Endothelial cell of umbilical vein (primary cell): ENCODE results near the gene SPRED2. TPM values are rescaled to one million over a fixed set of nuclear protein-coding genes. Genes with fewer than 3 reads are reported as not detected.

ENCODE experiments used
- BruUV-seq: library from RNA; stranded (reverse); fragments of 400-500 nt; replicated peaks from 2 replicates; lab custom pipeline; 2021; lab: Mats Ljungman, UMichigan
- CTCF ChIA-PET: fragments of 300-600, 350-600 bp; sonication (Branson Sonifier 250); formaldehyde crosslinking; loops from one replicate; lab custom pipeline; 2021; ENCODE audit warnings: antibody characterized with exemption, inconsistent platforms; lab: Charles Lee
- POLR2A ChIA-PET: fragments of 300-600, 350-600 bp; sonication (Branson Sonifier 250); formaldehyde crosslinking; loops from one replicate; lab custom pipeline; 2021; ENCODE audit warnings: antibody characterized with exemption, inconsistent platforms; lab: Charles Lee
- DNase-seq: peaks from one replicate; pipeline ENCODE4 v3.0.0-alpha.2; 2011; ENCODE audit warnings: low read depth, low spot score
- FAIRE-seq: peaks from 2 replicates; lab custom pipeline; 2011; peaks lifted over from hg19 to GRCh38; lab: Jason Lieb, UNC
- H2AFZ ChIP-seq: 2 replicates; pipeline ENCODE4 v1.6.0; 2012; ENCODE audit warnings: low read depth, low read length, control low read depth, inconsistent platforms
- H3K27ac ChIP-seq: 2 replicates; pipeline ENCODE4 v1.5.1; 2011; ENCODE audit warnings: low read depth, mild to moderate bottlenecking, control low read depth, low read length, moderate library complexity; ENCODE audit not compliant: insufficient read depth
- H3K27me3 ChIP-seq, 2 experiments: 2 replicates each; pipeline versions ENCODE4 v1.6.0 to v1.6.1; 2011; ENCODE audit warnings: low read length in 2 of 2, mixed read lengths in 1 of 2; ENCODE audit not compliant: control insufficient read depth in 2 of 2, insufficient read depth in 2 of 2
- H3K36me3 ChIP-seq, 2 experiments: 2 replicates in 1 of 2; 3 replicates in 1 of 2; pipeline ENCODE4 v1.5.1; 2011; ENCODE audit warnings: low read length in 2 of 2, mild to moderate bottlenecking in 1 of 2, moderate library complexity in 1 of 2; ENCODE audit not compliant: control insufficient read depth in 2 of 2, insufficient read depth in 2 of 2; ENCODE audit errors: extremely low read depth in 1 of 2
- H3K4me1 ChIP-seq: 3 replicates; pipeline ENCODE4 v1.5.1; 2011; ENCODE audit warnings: mild to moderate bottlenecking, low read length; ENCODE audit not compliant: control insufficient read depth, insufficient read depth; ENCODE audit errors: extremely low read depth
- H3K4me2 ChIP-seq: 2 replicates; pipeline ENCODE4 v1.6.1; 2011; ENCODE audit warnings: low read length, control low read depth, mixed read lengths; ENCODE audit not compliant: insufficient read depth
- H3K4me3 ChIP-seq, 3 experiments: fragments of 200-600 bp in 1 of 3; sonication (generic), shearing (Covaris generic) in 1 of 3; replicated peaks in 1 of 3; 2 replicates each; pipeline ENCODE4 v1.5.1; 2011 to 2016; ENCODE audit warnings: control low read depth in 3 of 3, low read length in 3 of 3, mild to moderate bottlenecking in 2 of 3, inconsistent platforms in 1 of 3, low read depth in 1 of 3, moderate library complexity in 1 of 3; ENCODE audit not compliant: insufficient read depth in 1 of 3
- H3K79me2 ChIP-seq: 2 replicates; pipeline ENCODE4 v1.6.0; 2012; ENCODE audit warnings: low read length, inconsistent platforms; ENCODE audit not compliant: control insufficient read depth, insufficient read depth
- H3K9ac ChIP-seq: replicated peaks from 2 replicates; pipeline ENCODE3; 2011; ENCODE audit warnings: low read length, control low read depth; ENCODE audit not compliant: insufficient read depth; ENCODE audit errors: extremely low read depth
- H3K9me1 ChIP-seq: replicated peaks from 3 replicates; pipeline ENCODE4 v1.6.0; 2011; ENCODE audit warnings: mild to moderate bottlenecking, low read length; ENCODE audit not compliant: control insufficient read depth, insufficient read depth; ENCODE audit errors: extremely low read depth
- H3K9me3 ChIP-seq: replicated peaks from 2 replicates; pipeline ENCODE4 v1.5.1; 2012; ENCODE audit warnings: low read length, inconsistent platforms; ENCODE audit not compliant: control insufficient read depth, insufficient read depth
- H4K20me1 ChIP-seq: replicated peaks from 2 replicates; pipeline ENCODE3; 2011; ENCODE audit warnings: mild to moderate bottlenecking, low read length; ENCODE audit not compliant: control insufficient read depth, insufficient read depth; ENCODE audit errors: extremely low read depth
- CTCF ChIP-seq, 2 donors: IDR thresholded peaks; 1 replicate in 1 of 2; 2 replicates in 1 of 2; pipeline ENCODE4 v1.5.1; 2011; ENCODE audit warnings: low read length in 2 of 2, mild to moderate bottlenecking in 2 of 2, moderate library complexity in 2 of 2, control low read depth in 1 of 2, inconsistent platforms in 1 of 2, low read depth in 1 of 2; ENCODE audit not compliant: insufficient read depth in 1 of 2; ENCODE audit errors: extremely low read depth in 1 of 2
- EZH2 ChIP-seq: IDR thresholded peaks from 2 replicates; pipeline ENCODE4 v1.6.1; 2012; ENCODE audit warnings: borderline replicate concordance, low read depth, mild to moderate bottlenecking, moderate library complexity, low read length, inconsistent platforms; ENCODE audit not compliant: severe bottlenecking
- FOS ChIP-seq: IDR thresholded peaks from 2 replicates; pipeline ENCODE4 v1.6.1; 2011; ENCODE audit warnings: mild to moderate bottlenecking, low read length, moderate library complexity, borderline replicate concordance; ENCODE audit not compliant: insufficient read depth
- GATA2 ChIP-seq: IDR thresholded peaks from 2 replicates; pipeline ENCODE4 v1.7.0; 2011; ENCODE audit warnings: low read depth, mild to moderate bottlenecking, moderate library complexity, mixed read lengths, low read length; ENCODE audit not compliant: insufficient read length, insufficient read depth
- JUN ChIP-seq: IDR thresholded peaks from 2 replicates; pipeline ENCODE4 v1.6.1; 2011; ENCODE audit warnings: borderline replicate concordance, low read depth; ENCODE audit not compliant: insufficient read length, insufficient read depth
- MYC ChIP-seq: IDR thresholded peaks from one replicate; pipeline ENCODE4 v1.6.1; 2011; ENCODE audit warnings: mild to moderate bottlenecking, low read depth, low read length
- POLR2A ChIP-seq: IDR thresholded peaks from 2 replicates; pipeline ENCODE4 v1.6.1; 2012; ENCODE audit warnings: low read depth, mild to moderate bottlenecking, control low read depth, low read length
- POLR2AphosphoS5 ChIP-seq: IDR thresholded peaks from 2 replicates; pipeline ENCODE4 v1.6.1; 2012; ENCODE audit warnings: low read depth, mild to moderate bottlenecking, control low read depth, low read length, moderate library complexity; ENCODE audit not compliant: insufficient read depth
- dilution Hi-C: fragments of 300-500 bp; cut with MboI; formaldehyde crosslinking; loops from one replicate; pipeline ENCODE4 v1.15.0; 2019; ENCODE audit warnings: low sequenced_read_pairs; ENCODE audit not compliant: extremely low pct_ligation_motif_present
- intact Hi-C: fragments of 100-400 bp; cut with micrococcal nuclease; formaldehyde crosslinking; loops from one replicate; pipeline ENCODE4 v1.10.0; 2022
- polyA plus RNA-seq, 4 experiments: library from polyadenylated mRNA; depleted of rRNA in 3 of 4; stranded (reverse) in 3 of 4; unstranded in 1 of 4; fragments of >200 nt; gene quantifications; 2 replicates each; pipeline versions ENCODE4 v1.2.1 to v1.2.3, GENCODE V29; 2011 to 2012; ENCODE audit warnings: missing spikeins in 1 of 4
- total RNA-seq: library from RNA; stranded (reverse); gene quantifications from 2 replicates; pipeline ENCODE4 v1.2.3, GENCODE V29; 2021
- TF ChIP-seq, protein P1 (sequence below): IDR thresholded peaks from 2 replicates; pipeline ENCODE4 v1.6.1; 2011; ENCODE audit not compliant: insufficient read depth, insufficient read length

SPRED2 gene
- total and polyA plus RNA-seq, 2 donors (not counting 3 experiments of a cell fraction or from before 2014, with no cell fraction given): 3.6 to 9.6 TPM

DNA sequence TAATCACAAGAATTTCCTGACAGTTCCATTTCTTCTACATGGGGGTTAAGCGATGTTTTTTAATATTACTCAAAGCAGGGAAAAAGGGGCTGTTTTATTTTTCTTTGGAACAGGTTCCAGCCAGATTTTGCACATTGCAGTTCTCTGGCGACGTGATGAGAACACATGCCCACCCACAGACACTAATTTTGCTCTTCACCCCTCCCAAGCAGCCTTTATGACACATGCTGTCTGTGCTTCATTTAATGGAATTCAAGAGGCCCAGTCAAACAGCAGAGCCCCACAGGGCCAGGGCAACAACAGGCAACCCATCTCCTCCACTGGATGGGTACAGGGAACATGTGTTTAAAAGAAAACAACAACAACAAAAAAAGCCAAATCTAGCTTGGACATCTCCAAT, 70.8 kb downstream of the SPRED2 start:
- Histone ChIP-seq H3K27ac (no peak overlapping the region), H2AFZ (no peak overlapping the region), H3K27me3 (peaks cover 0 to 1% of the 10 kb centered on the region in 2 experiments), H3K9ac (no peak overlapping the region), H3K4me2 (no peak overlapping the region), H3K9me1 (no peaks in the 10 kb centered on the region), H3K4me3 (no peak overlapping the region), H3K4me1 (peaks cover 6% of the 10 kb centered on the region), H4K20me1 (peaks cover 2% of the 10 kb centered on the region), H3K9me3 (no peaks in the 10 kb centered on the region), H3K36me3 (no peaks in the 10 kb centered on the region), H3K79me2 (no peaks in the 10 kb centered on the region)
- no TSS peak for BruUV-seq
- TF ChIP-seq EZH2 (no peak), MYC (no peak), POLR2A (no peak), POLR2AphosphoS5 (no peak), CTCF (IDR thresholded peaks at IDR 0.05; ENCODE audit: extremely low read depth in 1 of 2, insufficient read depth in 1 of 2, low read depth in 1 of 2, low read length in 2 of 2) (no peak), FOS (no peak), GATA2 (no peak), JUN (no peak)
- TF ChIP-seq, protein P1, sequence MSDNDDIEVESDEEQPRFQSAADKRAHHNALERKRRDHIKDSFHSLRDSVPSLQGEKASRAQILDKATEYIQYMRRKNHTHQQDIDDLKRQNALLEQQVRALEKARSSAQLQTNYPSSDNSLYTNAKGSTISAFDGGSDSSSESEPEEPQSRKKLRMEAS: no peak
- FAIRE-seq: no peak
- POLR2A ChIA-PET: no interaction called here
- dilution Hi-C loops: no loop called here
- intact Hi-C loops: no loop called here
- CTCF ChIA-PET: interaction anchor here (1.5 kb wide), 1 partner anchor 25 kb away, joined by 3 read pairs; no protein-coding TSS in a partner anchor
- no peak for DNase-seq
